Activated CD4-positive, alpha-beta T cell treated with anti-CD3 and anti-CD28 coated beads, Interleukin-2, Interleukin-4, amounts not matched to agents 100 ng/mL and 50 ng/mL, durations not matched to agents 16 hours and 8 hours (primary cell): ENCODE measurements around the gene TNFRSF4.
"Not testable (repeated sequence)": the region's sequence is repeated elsewhere in the genome, so short reads cannot be mapped to it uniquely, and the experiment has no call there.

Experiments
- DNase-seq: peaks from one replicate; pipeline ENCODE4 v3.0.0-alpha.2; 2020; ENCODE audit warnings: low spot score

The TNFRSF4 gene

DNA sequence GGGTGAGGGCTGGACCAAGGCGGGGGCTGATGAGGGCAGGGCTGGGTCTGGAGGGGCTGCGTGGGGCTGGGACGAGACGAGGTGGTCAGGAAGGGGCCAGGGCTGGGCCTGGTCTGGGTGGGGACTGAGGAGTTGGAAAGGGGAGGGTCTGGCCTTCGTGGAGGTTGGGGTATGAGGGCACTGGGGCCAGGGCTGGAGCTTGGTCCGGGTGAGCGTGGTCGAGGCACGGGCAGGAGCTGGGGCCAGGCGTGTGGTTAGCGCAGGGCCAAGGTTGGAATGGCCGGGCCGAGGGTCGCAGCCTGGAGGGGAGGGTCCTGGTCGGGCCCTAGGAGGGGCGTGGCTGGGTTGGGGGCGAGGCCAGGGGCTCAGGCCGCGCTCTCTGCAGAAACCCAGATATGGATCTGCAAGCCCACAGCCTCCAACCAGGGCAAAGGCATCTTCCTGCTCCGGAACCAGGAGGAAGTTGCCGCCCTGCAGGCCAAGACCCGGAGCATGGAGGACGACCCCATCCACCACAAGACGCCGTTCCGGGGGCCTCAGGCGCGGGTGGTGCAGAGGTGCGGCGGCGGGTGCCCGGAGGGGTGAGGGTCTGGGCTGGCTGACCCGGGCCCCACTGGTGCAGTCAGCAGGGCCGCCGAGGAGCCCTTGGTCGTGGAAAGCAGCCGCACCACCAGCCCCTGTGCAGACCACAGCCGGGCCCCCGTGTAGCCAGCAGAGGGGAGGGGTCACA, 31.3 kb downstream of the TNFRSF4 start:
- no peak for DNase-seq

DNA sequence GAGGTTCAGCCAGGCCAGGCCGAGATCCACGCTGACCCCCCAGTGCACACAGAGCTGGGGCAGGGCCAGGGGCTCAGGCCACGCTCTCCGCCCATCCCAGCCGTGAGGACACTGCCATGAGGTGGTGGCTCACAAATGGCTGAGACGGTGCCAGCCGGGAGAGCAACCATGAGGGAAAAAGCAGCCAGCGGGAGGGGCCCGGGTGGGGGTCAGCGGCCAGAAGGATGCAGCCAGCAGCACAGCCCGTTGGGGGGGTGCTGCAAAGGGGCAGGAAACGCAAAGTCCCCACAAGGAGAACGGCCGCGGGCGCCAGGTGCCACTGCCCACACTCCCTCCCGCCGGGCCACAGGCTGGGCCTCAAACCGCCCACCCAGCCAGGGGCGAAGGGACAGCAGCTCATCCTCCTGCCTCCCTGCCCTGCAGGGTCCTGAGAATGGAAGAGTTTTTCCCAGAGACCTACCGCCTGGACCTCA, 32.0 kb downstream of the TNFRSF4 start:
- no peak for DNase-seq

DNA sequence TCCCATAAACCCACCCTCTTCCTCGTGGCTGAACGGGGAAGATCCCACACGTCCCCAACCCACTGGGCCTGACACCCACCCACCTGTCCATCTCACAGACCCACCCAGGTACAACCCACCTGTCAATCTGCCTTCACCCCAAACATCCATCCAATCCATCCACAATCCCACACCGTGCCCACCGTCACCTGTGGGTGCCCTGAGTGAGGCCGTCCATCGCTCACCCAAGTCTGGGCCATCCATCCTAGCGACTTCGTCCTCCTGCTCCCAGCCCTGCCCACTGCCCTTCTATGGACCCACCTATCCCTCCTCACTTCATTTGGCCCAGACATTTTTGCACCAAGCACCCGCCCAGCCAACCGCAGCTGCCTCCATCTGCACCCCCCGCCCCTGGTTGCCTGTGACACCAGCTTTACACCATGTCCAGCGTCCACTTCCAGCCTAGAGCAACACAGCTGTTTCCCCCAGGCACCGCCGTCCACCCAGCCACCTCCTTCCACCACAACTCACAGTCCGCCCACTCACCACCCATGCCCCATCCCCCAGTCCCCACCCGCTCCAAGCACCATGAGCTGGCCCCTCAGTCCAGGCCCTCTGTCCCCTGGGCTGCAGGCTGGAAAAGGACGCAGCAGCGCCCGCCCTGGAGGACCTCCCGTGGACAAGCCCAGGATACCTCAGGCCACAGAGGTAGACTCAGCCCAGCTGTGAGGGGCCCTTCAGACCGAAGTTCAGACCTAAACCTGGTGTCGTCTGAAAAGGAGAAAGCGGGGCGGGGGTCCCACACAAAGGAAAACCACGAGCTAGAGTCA, 32.6 kb downstream of the TNFRSF4 start:
- DNase-seq = no peak

DNA sequence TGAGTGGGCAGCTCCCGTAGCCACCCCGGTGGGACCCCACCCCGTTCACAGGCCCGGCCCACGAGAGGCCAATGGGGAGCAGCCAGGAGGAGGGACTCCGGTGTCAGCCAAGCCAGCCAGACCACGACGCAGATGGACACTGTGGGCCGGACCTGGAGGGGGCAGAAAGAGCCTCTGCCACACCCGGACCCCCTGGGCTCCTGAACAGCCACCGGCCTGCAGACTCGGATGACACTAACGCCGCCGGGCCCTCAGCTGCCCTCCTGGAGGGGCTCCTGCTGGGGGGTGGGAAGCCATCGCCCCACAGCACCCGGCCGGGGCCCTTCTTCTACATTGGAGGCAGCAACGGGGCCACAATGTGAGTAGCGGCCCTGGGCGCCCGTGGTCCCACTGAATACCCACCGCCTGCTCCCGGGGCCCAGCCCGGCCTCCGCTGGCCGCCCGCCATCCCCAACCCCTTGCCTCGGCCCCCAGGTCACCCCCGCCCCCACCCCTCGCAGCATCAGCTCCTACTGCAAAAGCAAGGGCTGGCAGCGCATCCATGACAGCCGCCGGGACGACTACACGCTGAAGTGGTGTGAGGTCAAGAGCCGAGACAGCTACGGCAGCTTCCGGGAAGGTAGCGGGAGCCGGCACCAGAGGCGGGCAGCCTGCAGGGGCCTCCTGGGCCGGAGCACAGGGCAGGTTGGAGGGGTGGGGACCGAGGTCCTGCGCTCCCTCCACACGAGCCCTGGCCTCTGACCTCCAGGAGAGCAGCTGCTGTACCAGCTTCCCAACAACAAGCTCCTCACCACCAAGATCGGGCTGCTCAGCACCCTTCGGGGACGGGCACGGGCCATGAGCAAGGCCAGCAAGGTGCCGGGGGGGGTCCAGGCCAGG, 33.7 kb downstream of the TNFRSF4 start:
- no peak for DNase-seq

DNA sequence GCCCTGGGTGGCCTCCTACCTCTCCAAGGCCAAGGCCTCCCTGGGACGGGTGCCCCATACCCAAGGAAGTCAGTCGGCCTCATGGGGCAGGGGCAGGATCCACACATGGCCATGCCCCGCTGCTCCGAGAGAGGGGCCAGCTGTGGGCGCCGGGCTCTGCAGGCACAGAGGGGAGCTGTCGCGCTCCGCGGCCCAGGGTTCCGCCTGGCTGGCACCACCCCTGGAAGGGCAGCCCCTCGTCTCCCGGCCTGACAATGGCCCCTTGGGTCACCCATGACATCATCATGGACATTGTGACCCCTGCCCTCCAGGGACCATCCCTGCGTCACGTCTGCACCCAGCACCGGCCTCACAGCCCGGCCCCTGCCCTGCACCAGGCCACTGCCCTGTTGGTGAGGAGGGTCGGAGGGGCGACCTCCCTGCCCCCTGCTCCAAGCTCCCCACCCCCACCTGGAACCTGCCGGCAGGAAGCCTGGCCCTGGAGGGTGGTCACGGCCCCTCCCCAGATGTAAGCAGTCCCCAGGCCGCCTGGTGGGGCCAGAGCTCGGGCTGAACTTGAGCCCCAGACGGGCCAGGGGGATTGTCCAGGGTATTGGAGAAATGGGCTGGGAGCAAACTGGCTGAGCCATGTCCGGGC, 34.5 kb downstream of the TNFRSF4 start:
- no peak for DNase-seq

DNA sequence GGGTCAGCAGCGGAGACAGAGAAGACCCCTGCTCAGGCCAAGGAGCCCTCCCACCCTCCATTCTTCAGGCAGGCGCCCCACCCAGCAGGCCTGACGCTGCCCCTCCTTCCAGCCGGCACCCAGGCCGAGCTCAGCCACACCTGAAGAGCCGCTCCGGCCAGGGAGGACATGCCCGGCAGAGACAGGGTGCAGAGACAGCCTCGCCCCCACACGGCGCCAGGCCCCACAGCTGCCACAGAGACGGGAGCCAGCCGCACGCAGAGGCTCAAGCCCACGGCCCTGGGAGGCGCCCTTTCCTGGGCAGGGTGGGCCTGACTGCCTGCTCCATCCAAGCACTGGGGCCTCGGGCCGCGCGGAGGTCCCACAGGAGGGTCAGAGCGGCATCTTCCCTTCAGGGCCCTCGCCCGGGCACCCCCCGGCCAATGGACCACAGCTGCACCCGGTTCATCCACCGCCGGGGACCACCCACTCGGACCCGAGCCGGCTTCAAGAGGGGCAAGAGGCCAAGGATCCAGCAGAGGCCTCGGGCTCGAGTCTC, 35.1 kb downstream of the TNFRSF4 start:
- DNase-seq = no peak

DNA sequence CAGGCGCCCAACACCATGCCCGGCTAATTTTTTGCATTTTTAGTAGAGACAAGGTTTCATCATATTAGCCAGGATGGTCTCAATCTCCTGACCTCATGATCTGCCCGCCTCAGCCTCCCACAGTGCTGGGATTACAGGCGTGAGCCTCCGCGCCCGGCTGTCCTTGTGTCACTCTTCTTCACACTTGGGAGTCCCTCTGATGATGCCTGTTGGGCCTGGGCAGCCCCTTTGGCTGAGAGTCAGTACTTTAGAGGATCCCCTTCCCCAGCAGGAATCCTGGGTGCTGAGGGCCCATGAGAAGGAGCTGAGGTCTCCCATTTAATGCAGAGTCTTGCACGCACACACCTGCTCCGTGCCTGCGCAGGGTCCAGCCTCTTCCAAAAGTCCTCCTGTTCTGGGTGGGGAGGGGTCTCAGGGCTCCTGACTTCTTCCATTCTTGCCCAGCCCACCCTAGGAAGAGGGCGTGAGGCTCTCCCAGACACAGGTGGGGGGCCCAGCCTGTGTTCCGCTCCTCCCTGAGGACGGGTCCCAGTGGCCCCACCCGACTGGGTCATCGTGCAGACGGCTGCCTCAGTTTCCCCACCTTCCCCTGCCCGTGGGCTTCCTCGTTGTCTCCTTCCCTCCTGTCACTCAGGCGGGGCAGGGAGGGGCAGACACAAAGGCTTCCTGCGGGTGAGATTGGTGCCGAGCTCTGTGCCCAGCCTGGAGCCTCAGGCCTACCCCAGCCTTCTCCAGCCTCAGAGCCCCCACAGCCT, 36.3 kb downstream of the TNFRSF4 start:
- DNase-seq = no peak

DNA sequence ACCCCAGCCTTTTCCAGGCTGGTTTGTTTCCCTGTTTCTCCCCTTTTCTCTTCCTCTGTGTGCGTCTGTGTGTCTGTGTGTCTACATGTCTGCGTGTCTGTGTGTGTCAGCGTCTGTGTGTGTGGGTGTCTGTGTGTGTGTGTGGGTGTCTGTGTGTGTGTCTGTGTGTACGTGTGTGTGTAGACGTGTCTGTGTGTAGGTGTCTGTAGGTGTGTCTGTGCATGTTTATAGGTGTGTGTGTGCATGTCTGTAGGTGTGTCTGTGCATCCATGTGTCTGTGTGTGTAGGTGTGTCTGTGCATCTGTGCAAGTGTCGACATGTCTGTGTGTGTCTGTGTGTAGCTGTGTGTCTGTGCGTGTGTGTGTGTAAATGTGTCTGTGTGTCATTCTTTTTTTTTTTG, 37.0 kb downstream of the TNFRSF4 start:
- DNase-seq = no peak

DNA sequence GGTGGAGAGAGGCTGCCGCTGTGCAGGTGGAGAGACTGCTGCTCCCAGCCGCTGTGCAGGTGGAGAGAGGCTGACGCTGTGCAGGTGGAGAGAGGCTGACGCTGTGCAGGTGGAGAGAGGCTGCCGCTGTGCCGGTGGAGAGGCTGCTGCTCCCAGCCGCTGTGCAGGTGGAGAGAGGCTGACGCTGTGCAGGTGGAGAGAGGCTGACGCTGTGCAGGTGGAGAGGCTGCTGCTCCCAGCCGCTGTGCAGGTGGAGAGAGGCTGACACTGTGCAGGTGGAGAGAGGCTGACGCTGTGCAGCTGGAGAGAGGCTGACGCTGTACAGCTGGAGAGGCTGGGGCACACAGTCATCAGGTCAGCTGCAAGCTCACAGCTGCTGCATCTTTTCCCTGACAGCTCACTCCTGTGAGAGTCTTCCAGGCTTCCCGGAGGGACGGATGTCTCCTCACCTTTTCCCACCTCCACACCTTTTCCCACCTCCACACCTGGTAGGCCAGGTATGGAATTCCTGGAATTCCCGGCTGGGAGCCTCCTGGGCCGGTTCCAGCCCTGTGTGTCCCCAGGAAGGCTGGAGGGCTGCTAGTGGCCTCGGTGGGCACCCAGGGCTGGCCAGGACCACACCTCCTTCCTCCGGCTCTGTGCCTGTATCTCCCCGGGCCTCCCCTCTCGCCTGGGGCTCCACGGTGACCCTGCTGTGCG, 37.7 kb downstream of the TNFRSF4 start:
- not testable (repeated sequence) for DNase-seq

DNA sequence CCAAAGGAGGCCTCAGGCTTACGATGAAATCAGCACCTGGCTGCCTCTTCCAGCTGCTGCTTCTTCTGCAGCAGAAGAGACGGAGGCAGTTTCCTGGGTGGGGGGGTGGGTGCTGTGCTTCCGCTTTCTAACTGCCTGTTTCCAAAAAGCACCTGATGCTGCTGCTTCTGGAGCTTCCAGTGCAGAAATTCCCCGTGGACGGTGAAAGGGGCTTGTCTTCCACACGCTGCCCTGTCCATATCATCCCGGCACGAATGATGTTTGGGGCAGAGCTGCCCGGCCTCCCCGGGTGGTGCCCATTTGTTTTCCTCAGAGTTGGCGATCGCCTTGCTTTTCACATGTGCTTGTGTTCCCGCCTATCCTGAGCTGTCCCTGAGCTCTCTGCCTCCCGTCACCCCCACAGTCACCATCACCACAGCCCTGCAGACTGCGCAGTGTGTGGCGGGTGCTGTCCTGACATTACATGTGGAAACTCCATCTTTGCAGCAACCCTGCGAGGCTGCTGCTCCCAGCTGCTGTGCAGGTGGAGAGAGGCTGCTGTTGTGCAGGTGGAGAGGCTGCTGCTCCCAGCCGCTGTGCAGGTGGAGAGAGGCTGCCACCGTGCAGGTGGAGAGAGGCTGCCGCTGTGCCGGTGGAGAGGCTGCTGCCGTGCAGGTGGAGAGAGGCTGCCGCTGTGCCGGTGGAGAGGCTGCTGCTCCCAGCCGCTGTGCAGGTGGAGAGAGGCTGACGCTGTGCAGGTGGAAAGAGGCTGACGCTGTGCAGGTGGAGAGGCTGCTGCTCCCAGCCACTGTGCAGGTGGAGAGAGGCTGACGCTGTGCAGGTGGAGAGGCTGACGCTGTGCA, 38.5 kb downstream of the TNFRSF4 start:
- no peak for DNase-seq

DNA sequence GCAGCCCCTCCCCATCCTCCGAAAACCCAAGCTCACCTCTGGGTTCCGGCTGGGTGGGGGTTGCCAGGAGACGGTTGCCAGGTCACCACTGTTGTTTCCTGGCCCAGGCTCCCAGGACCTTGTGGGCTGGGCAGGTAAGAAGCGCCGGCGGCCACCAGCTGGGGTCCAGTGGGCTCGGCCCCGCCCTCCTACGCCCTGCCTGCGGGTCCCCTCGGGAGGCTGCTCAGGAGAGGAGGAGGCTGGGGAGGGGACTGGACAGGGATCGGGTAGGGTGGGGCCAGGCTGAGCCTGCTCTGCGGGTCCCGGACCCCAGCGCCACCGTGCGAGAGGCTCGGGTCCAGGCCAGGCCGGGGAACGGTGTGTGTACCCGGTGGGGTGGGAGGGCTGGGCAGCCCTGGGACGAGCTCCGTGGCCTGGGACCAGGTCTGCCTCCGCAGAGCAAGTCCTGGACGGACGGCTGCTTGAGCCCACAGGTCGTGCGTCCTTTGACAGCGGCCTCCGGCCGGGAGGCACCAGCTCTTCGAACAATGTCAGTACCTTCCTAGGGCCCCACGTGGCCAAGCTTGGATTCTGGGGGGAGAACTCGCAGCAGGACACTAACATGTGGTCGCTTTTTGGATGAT, 40.0 kb downstream of the TNFRSF4 start, which contains the start of gene TTLL10:
TSS of gene TTLL10 (plus strand) at position 88 of the 623 bp plus-strand sequence. CDS start 5,336 bp downstream, outside the sequence.
- no peak for DNase-seq

DNA sequence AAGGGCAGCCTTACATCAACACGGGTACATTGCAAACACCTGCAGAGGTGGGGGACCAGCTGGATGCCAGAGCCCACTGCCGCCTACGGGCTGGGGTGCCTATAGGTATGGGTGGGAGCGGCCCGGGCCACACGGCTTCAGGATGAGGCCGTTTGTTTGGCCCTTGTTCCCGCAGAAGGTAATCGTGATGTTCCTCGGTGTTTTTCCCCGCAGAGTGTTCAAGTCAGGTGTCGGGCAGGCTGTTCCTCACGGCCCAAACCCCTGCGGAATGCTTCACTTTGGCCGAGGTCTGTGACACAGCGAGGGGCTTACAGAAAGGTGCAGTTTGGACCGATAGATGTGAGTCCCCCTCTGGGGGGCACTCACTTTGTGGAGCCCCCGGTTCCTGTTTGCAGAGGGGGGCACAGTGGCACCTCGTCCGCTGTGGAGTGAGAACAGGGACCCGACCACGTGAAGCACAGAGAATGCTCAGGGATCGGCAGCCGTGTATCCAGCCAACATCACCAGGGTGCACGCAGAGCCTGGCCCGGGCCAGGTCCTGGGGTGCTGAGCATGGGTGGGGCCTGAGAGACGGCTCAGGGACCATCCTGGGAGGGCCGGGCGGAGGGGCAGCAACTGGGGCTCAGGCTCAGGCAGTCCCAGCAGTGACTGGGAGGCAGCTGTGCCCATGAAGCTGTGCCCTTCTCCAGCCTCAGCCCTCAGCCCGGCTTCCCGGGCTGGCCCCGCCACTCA, 40.7 kb downstream of the TNFRSF4 start:
- DNase-seq = no peak

DNA sequence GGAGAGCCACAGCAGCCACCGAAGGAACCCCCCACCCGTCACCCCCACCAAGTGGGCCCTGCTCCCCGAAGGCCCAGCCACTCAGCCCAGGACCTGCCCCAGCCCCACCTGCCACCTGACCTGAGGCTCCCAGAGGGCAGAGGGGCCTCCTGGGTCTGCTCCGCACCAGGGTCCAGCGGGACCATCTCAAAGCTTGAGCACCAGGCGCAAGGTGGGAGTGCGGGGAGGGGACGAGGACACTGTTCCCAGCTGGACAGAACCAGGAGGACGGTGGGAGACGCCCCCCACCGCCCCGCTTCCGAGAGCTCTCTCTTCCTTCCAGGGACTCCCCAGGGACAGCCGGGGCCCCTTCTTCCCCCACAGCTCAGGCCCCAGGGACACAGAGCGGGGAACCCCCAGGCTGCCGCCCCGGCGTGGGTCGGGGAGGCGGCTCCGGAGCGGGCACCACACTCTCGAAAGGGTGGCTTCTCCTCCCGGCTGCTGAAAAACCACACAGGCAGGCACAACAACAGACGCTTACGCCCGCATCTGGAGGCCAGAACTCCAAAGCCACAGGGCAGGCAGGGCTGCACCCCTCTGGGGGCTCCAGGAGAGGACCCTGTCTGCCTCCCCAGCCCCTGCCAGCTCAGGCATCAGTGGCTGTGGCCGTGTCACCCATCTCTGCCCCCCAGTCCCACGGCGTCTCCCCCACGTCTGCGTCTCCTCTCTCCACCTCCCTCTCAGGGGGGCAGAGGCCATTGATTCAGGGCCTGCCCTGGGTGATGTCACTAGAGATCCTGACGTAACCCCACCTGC, 42.2 kb downstream of the TNFRSF4 start:
- no peak for DNase-seq

DNA sequence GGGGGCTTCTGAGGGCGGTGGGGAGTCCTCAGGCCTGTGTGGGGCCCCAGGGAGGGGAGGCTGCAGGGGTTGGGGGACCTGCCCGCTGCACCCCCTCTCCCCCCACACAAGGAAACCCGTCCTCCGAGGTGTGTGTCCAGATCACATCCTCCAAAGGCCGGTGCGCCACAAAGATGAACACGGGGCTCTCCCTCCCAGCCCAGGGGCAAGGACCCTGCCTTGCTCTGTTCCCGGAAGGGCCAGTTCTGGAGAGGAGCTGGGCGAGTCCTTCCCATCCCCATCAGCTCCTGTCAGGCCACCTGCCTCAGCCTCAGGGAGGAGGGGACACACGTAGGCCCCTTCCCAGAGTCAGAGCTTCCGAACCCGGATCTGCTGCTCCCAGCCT, 42.8 kb downstream of the TNFRSF4 start:
- no peak for DNase-seq

DNA sequence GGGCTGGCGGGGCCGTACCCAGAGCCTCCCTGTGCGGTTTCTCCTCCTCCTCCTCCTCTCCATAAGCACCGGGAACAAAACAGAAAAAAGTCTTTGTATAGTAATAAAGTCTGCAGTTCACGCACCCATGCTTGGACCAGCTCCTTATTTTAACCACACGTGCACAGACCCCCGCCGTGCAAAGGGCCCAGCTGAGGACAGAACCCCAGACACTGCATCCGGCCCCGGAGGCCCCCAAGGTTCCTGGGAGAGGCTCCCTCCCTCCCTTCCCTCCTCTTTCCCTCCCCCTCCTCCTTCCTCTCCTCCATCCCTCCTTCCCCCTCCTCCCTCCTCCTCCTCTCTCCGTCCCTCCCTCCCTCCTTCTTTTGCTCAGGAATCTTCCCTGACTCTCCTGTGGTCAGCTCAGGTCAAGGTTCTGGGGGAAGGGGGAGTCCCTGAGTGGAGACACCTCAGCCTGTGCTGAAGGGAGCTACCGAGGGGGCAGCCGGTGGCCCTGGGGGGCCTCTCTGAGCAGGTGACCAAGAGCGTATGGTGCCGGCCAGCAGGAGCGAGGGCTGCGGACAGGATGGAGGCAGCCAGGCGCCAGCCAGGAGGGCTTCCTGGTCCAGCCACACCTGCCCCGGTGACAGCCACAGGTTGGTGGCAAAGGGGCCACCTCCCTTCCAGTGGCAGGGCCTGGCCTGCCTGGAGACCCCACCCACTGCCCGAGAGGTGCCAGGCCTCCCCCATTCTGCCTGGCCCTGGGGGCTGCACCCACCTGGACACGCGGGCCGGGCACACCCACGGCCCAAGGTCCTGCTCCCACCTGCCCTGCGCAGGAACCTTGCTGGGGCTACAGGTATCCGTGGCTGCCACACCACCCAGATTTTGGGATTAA, 43.5 kb downstream of the TNFRSF4 start:
- no peak for DNase-seq
